PFSK-1 (cell line): Measurements from ENCODE around the gene THAP11.

Experiments
- FOXP2 ChIP-seq: optimal IDR thresholded peaks from 2 replicates; pipeline ENCODE3; 2011; ENCODE audit warnings: borderline replicate concordance, control low read depth, inconsistent platforms; ENCODE audit not compliant: insufficient read depth; ENCODE audit errors: extremely low read length, extremely low read depth
- POLR2AphosphoS5 ChIP-seq: IDR thresholded peaks from 2 replicates; pipeline ENCODE4 v1.6.1; 2012; ENCODE audit warnings: low read depth, mild to moderate bottlenecking, control low read depth, low read length, moderate library complexity
- REST ChIP-seq, 2 experiments: IDR thresholded peaks; 2 replicates each; pipeline versions ENCODE4 v1.6.1 to v1.8.0; 2011 to 2012; ENCODE audit warnings: low read depth in 2 of 2, low read length in 2 of 2, control low read depth in 1 of 2, inconsistent platforms in 1 of 2, mild to moderate bottlenecking in 1 of 2, moderate library complexity in 1 of 2; ENCODE audit not compliant: insufficient read depth in 1 of 2
- SIN3A ChIP-seq: IDR thresholded peaks from 2 replicates; pipeline ENCODE4 v1.6.1; 2012; ENCODE audit warnings: mild to moderate bottlenecking, low read length, moderate library complexity, borderline replicate concordance; ENCODE audit not compliant: insufficient read depth
- TAF1 ChIP-seq: IDR thresholded peaks from 2 replicates; pipeline ENCODE4 v1.6.1; 2012; ENCODE audit warnings: low read length, control low read depth, borderline replicate concordance; ENCODE audit not compliant: insufficient read depth

Gene THAP11

GRCh38 chr16:67855789-67856188 is 13.7 kb downstream of the THAP11 start:
- TF ChIP-seq POLR2AphosphoS5: no peak
- no peak for TF ChIP-seq TAF1
- no peak for TF ChIP-seq REST (IDR thresholded peaks at IDR 0.05; ENCODE audit: insufficient read depth in 1 of 2, low read depth in 2 of 2, low read length in 2 of 2)
- no peak for TF ChIP-seq SIN3A
- no peak for TF ChIP-seq FOXP2

GRCh38 chr16:67856927-67857546 is 14.9 kb downstream of the THAP11 start:
- no peak for TF ChIP-seq FOXP2
- no peak for TF ChIP-seq REST (IDR thresholded peaks at IDR 0.05; ENCODE audit: insufficient read depth in 1 of 2, low read depth in 2 of 2, low read length in 2 of 2)
- TF ChIP-seq POLR2AphosphoS5: no peak
- TF ChIP-seq SIN3A: no peak
- TF ChIP-seq TAF1: no peak

- TF ChIP-seq POLR2AphosphoS5 (no peak), SIN3A (no peak), REST (IDR thresholded peaks at IDR 0.05; ENCODE audit: insufficient read depth in 1 of 2, low read depth in 2 of 2, low read length in 2 of 2) (no peak), TAF1 (no peak), FOXP2 (no peak)
These were observed 15.6 kb downstream of the THAP11 start for GRCh38 chr16:67857547-67858233.

- TF ChIP-seq FOXP2: no peak
- TF ChIP-seq SIN3A: no peak
- no peak for TF ChIP-seq REST (IDR thresholded peaks at IDR 0.05; ENCODE audit: insufficient read depth in 1 of 2, low read depth in 2 of 2, low read length in 2 of 2)
- TF ChIP-seq POLR2AphosphoS5: no peak
- TF ChIP-seq TAF1: no peak
These were observed 16.4 kb downstream of the THAP11 start for GRCh38 chr16:67858500-67858899.
